Activated naive CD4-positive, alpha-beta T cell treated with Interleukin-2 at 50 U/mL for 16 hours (primary cell): ENCODE results near the gene WDR70.

Source experiments
- DNase-seq: peaks from one replicate; pipeline ENCODE4 v3.0.0-alpha.2; 2020

The WDR70 gene

DNA sequence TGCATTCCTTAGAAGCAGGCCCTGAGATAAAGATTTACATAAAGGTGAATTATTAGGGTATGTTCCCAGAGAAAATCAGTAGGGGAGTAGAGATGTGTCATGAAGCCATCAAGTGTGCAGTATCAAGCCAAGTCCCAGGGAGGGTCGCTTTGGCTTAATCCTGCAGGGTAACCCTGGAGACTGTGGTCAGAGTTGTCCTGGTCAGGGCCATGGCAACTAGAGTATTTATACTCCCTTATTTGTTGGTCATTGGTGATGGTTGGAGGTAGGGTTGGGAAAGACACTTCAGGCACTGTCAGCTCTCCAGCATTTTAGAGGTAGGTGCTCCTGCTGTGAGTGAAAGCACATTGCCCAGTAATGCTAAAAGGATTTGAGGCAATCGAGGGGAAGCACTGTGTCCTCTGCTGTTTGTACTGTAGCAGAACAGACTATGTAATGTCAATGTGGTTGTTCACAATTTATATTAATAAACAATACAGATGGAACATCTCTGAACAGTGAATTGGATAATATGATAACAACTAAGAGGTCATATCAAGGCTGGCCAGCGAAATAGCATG lies 351.9 kb downstream of the WDR70 start:
- no peak for DNase-seq

DNA sequence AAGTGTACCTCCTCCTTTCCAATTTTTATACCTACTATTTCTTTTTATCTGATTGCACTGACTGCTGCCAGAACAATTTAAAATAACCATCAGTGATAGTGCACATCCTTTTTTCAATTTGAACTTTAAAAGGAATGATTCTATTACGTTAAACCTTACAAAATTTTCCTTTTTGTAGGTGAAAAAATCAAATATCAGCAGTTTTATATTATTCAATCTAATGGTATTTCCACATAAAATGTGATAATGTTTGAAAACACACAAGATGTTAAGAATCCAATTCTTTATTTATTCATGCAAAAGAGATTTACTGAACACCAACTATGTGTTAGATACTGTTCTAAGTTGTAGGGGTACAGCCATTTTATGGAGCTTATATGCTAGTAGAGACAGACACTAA lies 355.0 kb downstream of the WDR70 start:
- DNase-seq = no peak

DNA sequence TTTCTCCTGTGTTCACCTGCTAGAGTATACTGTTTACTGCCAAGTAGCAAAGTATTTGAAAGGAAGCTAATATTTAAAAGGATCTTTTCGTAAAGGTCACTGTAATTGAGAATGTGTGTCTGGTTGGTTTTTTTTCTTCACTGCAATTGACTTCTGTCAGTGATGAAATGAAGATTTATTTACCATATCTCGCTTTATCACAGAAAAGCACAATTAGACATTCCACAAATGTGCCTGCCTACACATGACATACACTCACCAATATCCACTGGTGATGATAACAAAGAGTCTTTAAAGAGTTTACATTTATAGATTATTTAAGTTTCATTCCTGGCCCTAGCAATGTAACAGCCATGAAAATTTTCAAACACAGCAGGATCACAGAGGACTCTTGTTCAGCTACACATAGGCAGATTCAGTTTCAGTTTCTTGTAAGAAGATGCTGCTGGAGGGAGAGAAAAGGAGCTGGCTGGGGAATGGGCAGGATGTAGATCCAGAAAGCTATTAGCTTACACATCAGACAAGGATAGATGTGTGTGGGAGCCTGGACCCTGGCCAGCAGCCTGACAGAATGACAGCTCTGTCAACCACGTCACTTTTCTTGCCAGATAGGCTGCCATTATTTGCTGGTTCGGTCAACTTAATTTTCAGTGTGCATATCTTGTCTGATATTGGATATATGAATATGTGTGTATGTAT lies 356.7 kb downstream of the WDR70 start:
- no peak for DNase-seq

DNA sequence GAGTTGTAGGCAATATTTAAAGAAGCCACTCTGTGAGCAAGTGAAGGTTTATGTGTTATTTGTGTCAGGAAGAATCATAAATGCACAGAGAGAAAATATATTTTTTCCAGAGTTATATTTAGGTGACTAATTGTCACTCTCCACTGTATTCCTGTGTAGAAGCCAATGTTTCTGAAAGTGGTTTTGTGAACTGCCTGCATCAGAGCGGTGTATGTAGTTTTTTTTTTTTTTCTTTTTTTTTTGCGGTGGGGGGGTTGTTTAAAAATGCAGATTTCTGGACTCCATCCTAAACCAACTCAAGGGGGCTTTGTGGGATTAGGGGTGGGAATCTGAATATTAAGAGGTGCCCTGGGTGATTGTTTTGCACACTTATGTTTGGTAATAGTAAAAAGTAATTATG lies 357.3 kb downstream of the WDR70 start:
- no peak for DNase-seq

DNA sequence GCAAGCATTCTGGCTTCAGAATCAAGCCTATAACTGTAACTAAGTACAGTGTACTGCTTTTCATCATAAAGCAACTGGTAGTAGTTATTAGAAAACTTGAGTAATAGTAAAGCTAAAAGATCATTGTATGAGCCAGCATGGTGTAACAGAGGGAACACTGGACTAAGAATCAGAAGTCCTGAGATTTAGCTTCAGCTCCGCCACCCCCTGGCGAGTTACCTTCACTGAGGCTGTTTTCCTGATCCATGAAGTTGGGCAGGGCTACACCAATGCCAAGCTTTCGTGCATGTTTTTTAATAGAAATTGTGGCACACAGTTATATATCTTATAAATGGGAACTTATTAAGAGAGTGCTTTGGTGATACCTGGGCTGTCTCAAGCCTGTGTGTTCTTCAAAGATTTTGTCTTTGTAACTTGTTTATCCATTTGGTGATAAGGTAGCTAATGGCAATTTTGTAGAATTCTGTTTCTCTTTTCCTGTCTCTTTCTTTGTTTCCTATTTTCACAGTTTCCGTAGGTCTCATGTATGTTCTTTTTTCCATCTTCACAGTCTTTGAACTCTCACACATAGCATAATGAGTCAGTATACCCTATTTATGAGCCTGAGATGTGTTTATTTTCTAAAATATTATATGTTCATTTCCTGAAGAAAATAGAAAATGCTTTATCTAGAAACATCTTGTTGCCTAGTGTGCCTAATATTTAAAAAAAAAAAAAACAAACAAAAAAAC lies 358.4 kb downstream of the WDR70 start:
- DNase-seq = no peak

DNA sequence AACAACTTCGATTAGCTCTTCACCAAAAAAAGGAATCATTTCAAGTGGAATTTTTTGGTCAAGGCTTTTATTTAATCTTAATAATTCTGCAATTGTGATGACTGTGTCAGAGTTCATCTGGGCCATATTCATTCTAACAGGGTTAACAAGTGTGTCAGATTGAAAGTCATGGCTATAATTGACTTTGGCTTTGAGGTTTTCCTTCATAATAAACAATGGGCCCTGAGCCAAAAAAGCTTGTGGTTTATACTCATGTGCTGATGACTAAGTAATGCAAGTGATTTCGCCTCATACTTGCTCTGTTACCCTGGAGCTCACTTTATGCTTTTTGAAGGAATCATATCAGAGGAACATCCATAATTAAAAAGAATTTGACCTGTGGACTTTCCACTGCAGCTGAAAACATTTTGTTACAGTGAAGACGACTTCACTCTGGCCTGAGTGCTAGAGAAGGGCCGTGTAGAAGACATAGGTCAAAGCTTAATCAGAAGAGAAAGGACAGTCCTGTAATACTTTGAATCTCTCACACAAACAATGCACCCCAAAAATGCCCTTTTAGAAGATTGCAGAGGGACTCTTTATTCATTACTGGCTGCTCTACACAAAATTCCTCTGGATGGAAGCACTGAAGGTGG lies 359.1 kb downstream of the WDR70 start:
- no peak for DNase-seq

DNA sequence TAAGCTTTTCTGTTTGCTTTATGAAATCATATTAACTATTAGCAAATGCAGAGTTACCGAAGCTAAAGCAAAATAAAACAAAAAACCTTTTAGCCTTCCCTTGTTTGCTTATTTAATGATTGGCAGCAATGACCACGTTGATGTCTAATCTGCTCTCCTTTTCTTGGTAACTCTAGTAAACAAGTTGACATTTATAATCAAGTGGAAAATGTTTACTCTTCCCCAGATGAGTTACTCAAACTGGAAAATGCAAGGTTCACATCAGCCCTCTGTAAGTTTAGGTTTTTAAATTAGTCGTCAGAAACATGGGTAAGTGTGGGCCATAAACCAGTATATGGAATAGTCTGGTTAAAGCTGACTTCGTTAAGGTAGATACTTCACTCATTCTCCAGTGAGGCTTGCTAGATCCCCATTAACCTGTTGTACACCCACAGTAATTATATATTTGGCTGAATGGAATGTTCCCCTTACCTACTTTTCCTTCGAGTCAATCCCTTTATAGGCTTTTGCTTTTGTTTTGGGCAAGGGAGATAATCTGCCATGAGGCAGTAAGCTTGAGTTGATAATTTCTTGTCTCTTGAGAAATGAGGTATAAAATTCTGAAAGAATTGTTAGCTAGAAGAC lies 359.9 kb downstream of the WDR70 start:
- no peak for DNase-seq

DNA sequence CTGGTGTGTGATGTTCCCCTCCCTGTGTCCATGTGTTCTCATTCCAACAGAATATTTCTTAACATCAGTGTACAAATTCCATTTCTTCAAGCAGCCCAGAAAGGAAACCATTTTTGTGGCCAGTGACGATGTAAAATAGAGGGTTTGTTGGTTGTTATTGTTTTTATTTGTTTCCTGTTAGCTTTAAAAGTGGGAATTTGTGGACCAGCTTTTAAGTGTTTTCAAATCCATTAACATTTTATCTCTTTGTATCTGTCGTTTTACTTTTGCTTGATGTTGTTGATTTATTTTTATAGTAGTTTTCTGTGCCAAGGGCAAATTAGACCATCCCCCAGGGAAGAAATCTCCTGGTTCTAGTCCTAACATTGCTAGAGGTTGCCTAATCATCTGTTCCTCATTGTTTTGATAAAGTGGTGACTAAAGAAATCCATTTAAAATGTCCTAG lies 360.7 kb downstream of the WDR70 start:
- DNase-seq = no peak

DNA sequence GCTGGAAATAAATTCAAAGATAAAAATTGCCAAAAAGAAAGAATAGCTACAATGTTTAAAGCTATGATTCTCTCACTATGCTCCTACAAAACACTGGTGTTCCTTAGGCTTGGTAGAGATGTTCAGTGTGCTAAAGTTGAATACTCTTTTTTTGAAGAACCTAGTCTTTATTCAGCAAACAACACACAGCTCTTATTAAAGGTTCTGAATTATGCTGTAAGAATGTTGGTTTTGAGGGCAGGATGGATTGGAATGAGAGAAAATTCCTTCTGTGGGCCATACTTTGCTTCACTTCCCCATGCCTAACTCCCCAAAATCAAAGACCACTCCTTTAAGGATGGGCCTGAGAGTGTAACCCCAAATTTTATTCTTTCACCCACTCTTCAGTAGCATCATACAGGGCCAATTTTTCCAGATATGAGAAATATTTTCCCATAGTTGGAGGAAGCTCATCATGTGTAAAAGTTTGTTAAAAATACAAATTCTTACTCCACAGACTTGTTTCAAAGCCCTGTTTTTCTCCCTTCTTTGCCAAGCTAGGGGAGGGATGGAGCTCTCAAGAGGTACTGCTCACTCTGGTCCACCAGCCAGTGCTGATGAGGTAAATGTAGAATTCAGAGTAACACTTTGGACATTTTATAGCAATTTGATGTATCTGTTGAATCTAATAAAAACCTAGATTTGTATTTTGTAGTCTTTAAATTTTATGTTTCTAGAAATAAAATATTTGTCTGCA lies 361.4 kb downstream of the WDR70 start:
- no peak for DNase-seq

DNA sequence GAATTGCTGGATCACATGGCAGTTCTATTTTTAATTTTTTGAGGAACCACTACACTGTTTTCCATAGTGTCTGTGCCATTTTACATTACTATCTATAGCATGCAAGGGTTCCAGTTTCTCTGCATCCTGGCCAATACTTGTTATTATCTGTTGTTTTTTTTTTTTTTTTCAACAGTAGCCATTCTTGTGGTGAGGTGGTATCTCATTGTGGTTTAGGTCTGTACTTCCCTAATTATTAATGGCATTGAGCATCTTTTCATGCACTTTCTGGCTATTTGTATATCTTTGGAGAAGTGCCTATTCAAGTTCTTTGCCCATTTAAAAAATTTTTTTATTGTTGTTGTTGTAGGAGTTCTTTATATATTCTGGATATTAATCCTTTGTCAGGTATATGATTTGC lies 363.0 kb downstream of the WDR70 start:
- DNase-seq = no peak

DNA sequence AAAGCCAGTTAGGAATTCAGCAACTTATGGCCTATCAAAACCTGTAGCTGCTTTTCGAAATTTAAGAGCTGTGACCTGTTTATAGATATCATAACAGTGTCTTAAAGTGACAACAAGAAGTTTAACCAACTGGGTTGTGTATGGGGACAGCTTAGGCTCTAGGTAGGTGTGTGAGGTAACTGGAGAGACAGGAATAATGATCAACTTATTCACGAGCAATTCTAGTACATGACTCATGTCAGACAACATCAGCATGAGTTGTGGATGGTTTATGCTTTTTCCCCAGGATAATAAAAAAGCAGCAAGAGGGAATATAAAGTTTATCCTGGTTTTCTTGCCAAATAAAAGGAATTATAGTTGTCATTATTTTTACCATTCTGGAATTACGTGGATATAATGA lies 372.1 kb downstream of the WDR70 start:
- DNase-seq = no peak

DNA sequence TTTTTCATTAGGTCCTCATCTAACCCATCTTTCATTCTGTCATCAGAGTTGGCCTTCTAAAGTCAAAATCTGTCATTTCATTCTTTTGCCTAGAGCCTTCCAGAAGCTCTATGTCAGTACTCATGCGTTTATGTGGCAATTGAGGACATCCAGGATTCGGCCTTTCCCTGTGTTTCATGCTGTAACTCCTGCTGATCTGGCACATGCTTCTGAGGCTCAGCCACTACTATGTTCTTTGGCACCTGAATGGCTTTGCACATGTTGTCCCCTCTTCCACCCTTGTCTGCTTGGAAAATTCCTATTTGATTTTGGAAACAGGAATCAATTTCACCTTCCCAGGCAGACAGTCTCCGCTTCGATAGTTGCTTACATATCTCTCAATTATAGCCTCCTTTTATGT lies 375.9 kb downstream of the WDR70 start:
- DNase-seq = no peak

DNA sequence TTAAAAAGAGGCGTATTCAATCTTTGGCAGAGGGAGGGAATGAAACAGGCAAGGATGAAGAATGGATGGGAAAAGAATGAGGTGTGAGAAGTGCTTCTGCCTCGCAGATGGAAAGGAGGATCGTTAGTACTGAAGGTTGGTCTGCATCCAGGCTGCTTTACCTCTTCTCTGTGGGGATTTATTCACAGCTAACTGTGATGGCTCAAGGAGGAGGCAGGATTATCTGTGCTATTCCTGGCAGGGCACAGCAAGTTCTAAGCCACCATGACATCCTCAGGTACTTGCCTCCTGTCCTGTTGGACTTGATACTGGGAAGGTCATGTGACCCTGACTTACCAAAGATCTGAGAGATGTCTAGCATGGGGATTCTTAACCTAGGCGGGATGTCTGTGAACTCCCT lies 376.5 kb downstream of the WDR70 start:
- DNase-seq = no peak

DNA sequence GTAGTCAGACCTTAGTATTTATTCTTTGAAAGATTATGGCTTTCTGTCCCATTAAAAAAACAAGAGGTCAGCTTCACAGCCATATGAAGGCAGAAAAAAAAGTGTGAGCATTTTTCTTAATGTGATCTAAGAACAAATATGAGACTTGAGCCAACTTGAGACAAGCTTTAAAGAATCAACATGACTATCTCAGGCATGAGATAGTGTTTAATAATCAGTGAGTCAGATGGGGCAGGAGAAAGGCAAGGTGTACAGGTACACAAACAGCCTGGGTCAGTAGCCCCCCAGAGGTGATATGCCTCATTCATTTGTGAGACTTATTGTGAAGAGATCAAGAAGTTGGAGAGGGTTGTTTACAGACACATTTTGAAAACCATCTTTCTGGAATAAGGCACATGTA lies 377.1 kb downstream of the WDR70 start:
- no peak for DNase-seq

DNA sequence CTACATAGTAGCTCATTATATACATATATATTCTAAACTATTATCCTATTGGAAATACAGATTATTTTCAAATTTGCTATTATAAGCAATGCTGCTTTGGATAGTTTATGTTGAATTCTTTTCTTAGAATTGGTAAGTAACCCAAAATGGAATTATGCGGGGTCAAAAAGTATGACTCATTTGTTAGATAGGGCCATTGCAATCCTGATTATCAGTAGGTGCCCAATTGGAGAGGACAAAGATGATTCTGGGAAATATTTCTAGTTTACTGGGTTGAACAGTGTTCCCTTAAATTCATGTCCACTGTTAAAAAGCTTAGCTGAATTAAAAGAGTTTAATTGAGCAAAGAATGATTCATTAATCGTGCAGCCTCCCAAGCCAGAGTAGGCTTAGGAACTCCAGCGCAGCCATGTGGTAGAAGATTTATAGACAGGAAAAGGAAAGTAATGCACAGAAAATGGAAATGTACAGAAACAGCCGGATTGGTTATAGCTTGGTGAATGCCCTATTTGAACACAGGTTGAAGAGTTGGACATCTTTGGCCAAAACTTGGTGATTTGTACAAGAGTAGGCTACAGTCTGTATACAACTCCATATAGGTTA lies 379.0 kb downstream of the WDR70 start:
- DNase-seq = no peak

DNA sequence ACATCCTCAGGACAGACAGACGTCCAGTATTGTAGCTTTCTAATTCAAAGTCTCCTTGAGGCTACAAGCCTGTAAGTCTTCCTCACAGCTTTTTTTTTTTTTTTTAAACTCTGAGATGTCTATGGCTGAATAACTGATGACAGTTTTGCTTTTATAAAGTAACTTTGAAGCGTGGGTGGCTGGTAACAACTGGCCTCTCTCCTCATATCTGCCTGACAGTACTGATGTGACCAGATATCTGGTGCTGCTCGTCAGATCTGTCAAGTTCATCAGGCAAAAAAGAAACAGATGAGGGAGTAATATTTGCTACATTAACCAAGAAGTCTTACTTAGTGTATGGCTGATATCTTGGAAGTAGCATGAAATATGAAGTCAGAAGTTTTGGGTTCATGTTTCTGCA lies 388.1 kb downstream of the WDR70 start:
- DNase-seq = no peak

DNA sequence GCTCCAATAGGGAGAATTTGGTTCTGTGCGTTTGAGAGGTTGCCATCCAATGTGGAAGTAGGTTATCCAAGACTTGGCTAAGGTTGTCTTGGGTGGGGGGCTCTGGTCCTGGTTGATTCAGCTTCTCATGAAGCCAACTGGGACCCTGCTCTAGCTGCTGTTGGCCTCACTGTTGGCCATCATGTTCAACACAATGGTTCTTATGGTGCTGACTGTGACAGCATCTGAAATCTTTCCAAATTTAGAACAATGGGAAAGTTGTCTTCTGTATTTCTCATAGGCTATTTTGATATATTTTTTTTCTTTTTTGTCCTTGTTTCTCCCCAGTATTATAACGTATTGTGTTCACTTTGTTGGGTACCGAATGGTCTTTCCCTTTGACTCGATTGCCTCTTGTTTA lies 388.8 kb downstream of the WDR70 start:
- no peak for DNase-seq

DNA sequence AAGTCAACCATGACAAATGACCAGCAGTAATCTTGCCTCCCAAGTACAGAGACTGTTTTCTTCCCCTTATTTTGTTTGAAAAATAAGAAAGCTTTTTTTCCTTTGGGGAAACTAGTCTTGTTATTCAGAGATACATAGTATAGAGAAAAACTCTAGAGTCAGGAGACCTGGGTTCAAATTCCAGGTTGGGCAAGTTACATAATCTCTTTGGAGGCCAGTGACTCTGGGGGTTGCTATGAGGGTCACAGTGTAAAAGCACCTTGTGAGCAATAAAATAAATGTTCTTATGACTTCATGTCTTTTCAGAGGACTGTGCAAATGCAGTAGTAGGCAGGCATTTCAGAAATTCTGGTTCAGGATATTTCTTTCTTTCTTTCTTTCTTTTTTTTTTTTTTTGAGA lies 389.3 kb downstream of the WDR70 start:
- no peak for DNase-seq

DNA sequence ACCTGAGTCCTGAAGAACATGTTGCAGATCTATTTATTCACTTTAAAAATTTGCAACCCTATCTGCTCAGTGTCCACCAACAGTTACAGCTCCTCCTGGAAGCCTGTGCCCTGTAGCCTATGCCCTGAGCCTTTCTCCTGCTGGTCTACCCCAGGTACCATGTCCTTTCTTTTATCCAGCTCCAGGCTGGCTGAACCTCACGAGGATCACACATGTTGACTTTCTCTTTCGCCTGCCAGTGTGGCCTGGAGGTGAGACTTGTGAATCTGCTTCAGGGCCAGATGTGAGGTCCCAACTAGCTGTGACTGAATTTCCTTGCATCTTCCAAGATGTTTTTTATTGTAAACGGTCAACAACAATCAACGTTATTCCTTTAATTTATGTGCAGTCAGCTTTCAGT lies 390.0 kb downstream of the WDR70 start:
- DNase-seq = no peak

DNA sequence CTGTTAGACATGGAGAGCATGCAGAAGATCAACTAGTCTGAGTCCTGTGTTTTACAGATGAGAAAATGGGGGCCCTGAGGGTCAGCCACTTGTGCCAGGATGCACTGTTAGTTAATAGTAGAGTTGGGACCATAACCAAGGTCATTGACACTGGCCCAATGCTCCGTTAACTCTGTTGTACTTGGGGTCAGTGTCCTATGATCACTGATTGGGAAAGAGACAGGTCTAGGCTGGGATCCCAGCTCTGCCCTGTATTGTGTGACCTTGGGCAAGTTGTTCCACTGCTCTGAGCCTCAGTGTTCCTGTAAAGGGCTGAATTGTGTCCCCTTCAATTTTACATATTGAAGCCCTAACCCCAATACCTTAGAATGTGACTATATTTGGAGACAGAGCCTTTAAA lies 390.7 kb downstream of the WDR70 start:
- no peak for DNase-seq

DNA sequence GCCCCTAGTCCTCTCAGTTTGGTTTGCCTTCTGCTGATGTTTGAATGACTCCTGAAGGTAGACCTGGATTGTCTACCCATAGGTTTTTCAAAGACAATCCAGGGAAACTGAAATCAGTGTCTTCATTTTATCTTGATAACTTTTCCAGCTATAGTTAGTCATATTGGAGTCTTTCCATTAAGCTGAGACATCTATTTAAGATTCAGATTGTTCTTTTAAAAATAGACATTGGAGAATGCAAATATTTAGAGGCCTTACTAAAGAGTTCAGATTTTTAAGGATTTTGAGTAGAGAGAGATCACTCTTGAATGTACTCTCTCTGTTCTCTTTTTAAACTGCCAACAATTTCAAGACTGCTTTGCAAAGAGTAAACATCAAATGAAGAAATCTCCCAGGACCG lies 391.7 kb downstream of the WDR70 start:
- no peak for DNase-seq

DNA sequence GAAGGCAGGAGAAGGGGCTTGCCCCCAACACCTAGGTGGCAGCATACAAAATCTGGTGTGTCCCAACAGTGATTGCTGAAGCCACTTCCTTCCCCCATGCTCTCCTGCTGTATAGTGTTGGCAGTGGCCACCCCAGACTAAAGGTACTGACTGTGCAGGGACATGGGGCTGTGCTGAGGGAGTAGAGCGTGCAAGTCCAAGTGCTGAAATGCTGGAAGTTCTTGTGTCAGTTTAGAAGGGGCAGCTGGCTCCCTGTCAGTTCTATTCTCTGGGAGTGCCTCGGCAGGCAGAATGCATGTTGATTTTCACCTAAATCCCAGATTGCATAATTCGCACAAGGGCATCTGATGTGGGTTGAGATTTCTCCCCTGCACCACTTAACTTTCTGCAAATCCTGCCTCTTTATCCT lies 392.1 kb downstream of the WDR70 start:
- no peak for DNase-seq
